Activated CD4-positive, alpha-beta memory T cell treated with anti-CD3 and anti-CD28 coated beads for 36 hours (primary cell): Measurements from ENCODE around the gene PCDH9. TPM values are rescaled to one million over a fixed set of nuclear protein-coding genes. Genes with fewer than 3 reads are reported as not detected.

Source experiments
- CTCF ChIA-PET: fragments of 350-600 bp; sonication (Branson Sonifier 250); formaldehyde crosslinking; loops from one replicate; lab custom pipeline; 2021; ENCODE audit warnings: antibody characterized with exemption, inconsistent platforms; lab: Charles Lee
- POLR2A ChIA-PET: fragments of 350-600 bp; sonication (Branson Sonifier 250); formaldehyde crosslinking; loops from one replicate; lab custom pipeline; 2021; ENCODE audit warnings: antibody characterized with exemption; lab: Charles Lee
- DNase-seq: peaks from one replicate; pipeline ENCODE4 v3.0.0-alpha.2; 2020
- H3K27ac Mint-ChIP-seq: one replicate; pipeline ENCODE4 v1.8.0; 2021; ENCODE audit warnings: mixed read lengths
- H3K27me3 Mint-ChIP-seq: one replicate; pipeline ENCODE4 v1.8.0; 2021; ENCODE audit warnings: mixed read lengths
- H3K36me3 Mint-ChIP-seq: one replicate; pipeline ENCODE4 v1.8.0; 2021; ENCODE audit warnings: mixed read lengths
- H3K4me1 Mint-ChIP-seq: one replicate; pipeline ENCODE4 v1.8.0; 2021; ENCODE audit warnings: low read depth, mixed read lengths
- H3K4me3 Mint-ChIP-seq: one replicate; pipeline ENCODE4 v1.8.0; 2021; ENCODE audit warnings: mild to moderate bottlenecking, mixed read lengths
- H3K9me3 Mint-ChIP-seq: one replicate; pipeline ENCODE4 v1.8.0; 2021; ENCODE audit warnings: mixed read lengths
- intact Hi-C: fragments of 100-400 bp; cut with micrococcal nuclease; formaldehyde crosslinking; loops from one replicate; pipeline ENCODE4 v1.15.1; 2023
- total RNA-seq, 2 experiments: library from RNA; stranded (reverse); gene quantifications; one replicate each; pipeline ENCODE4 v1.2.3, GENCODE V29; 2021

The PCDH9 gene
- total RNA-seq, 2 experiments from 2014 or later, result under 0.01 to 0.02 TPM

GRCh38 chr13:66840621-66841020 is 389.5 kb downstream of the PCDH9 start:
- CTCF ChIA-PET, result no interaction called here
- H3K9me3 Mint-ChIP-seq, result peaks cover 2% of the 10 kb centered on the region
- POLR2A ChIA-PET, result no interaction called here

GRCh38 chr13:66837246-66837645 is 392.9 kb downstream of the PCDH9 start:
- H3K36me3 Mint-ChIP-seq, result no peaks in the 10 kb centered on the region
- H3K9me3 Mint-ChIP-seq, result peaks cover 2% of the 10 kb centered on the region
- no peak overlapping the region for H3K27ac Mint-ChIP-seq
- no peak overlapping the region for H3K4me3 Mint-ChIP-seq
- no peaks in the 10 kb centered on the region for H3K27me3 Mint-ChIP-seq
- no peak for DNase-seq
- H3K4me1 Mint-ChIP-seq, result no peaks in the 10 kb centered on the region
- intact Hi-C loops, result no loop called here
- POLR2A ChIA-PET, result no interaction called here
- CTCF ChIA-PET, result no interaction called here

More at GRCh38 chr13:66840621-66841020, 389.5 kb downstream of the PCDH9 start:
- H3K27ac Mint-ChIP-seq, result no peak overlapping the region
- H3K4me3 Mint-ChIP-seq, result no peak overlapping the region
- intact Hi-C loops, result no loop called here
- no peaks in the 10 kb centered on the region for H3K4me1 Mint-ChIP-seq
- H3K27me3 Mint-ChIP-seq, result no peaks in the 10 kb centered on the region
- H3K36me3 Mint-ChIP-seq, result no peaks in the 10 kb centered on the region
- no peak for DNase-seq

DNA sequence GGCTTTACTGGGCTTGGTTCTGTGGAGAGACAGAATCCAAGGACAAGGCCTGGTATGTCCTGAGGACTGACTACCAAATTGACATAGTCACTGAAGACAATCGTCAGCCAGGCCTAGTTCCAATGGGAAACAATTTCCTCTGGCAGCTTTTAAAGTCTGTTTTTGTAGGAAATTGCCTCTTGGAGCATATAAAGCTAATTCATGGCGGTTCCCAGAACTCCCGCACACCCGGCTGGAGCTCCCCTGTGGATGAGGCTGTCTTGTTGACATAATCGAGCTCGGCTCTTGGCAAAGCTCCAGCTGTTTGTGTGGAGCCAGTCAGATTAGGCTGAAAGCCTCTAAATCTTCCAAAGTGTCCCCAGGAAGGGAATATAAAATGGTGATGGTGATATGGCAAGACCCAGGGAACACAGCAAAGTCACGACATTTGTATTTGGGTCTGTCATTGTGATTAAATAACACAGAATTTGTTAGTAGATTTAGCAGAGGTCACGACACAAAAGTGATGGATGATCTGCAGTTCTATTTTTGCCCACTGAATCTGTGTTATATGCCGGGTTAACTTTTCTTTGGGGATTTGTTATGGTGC is 395.0 kb downstream of the PCDH9 start:
- ChIA-PET POLR2A (no interaction called here), CTCF (no interaction called here)
- H3K27ac Mint-ChIP-seq, result no peak overlapping the region
- no peaks in the 10 kb centered on the region for H3K36me3 Mint-ChIP-seq
- intact Hi-C loops, result no loop called here
- no peaks in the 10 kb centered on the region for H3K4me1 Mint-ChIP-seq
- H3K9me3 Mint-ChIP-seq, result peaks cover 2% of the 10 kb centered on the region
- H3K27me3 Mint-ChIP-seq, result no peaks in the 10 kb centered on the region
- no peak overlapping the region for H3K4me3 Mint-ChIP-seq
- no peak for DNase-seq

GRCh38 chr13:66830940-66831716 is 399.0 kb downstream of the PCDH9 start:
- Mint-ChIP-seq H3K9me3 (no peaks in the 10 kb centered on the region), H3K27me3 (no peaks in the 10 kb centered on the region), H3K27ac (no peak overlapping the region), H3K4me1 (no peaks in the 10 kb centered on the region), H3K4me3 (no peak overlapping the region), H3K36me3 (no peaks in the 10 kb centered on the region)
- intact Hi-C loops, result no loop called here
- no peak for DNase-seq
- POLR2A ChIA-PET, result no interaction called here
- CTCF ChIA-PET, result interaction anchor here (0.5 kb wide), 1 partner anchor 1064 kb away, joined by 3 read pairs; no protein-coding TSS in a partner anchor

DNA sequence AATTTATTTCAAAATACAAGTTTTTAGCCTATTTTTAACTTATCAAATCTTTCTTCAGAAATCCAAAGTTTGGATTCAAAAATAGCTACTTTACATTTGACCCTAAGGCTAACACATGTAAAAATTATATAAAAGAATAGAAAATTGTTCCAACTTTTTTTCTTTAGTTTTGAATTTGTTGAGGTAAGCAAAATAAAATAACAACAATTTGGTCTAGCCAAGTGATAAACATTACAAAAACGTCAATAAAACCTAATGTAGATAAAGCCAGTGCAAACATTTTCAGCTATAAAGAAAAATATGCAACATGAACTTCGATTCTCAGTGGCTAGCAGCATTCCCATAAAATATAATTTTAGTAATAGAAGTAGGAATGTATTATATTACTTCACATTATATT is 400.3 kb downstream of the PCDH9 start:
- POLR2A ChIA-PET, result no interaction called here
- intact Hi-C loops, result no loop called here
- CTCF ChIA-PET, result no interaction called here
- no peak overlapping the region for H3K27ac Mint-ChIP-seq
- no peaks in the 10 kb centered on the region for H3K4me1 Mint-ChIP-seq
- H3K27me3 Mint-ChIP-seq, result no peaks in the 10 kb centered on the region
- H3K9me3 Mint-ChIP-seq, result no peaks in the 10 kb centered on the region
- no peak for DNase-seq
- no peaks in the 10 kb centered on the region for H3K36me3 Mint-ChIP-seq
- H3K4me3 Mint-ChIP-seq, result no peak overlapping the region

GRCh38 chr13:66826398-66826797 is 403.7 kb downstream of the PCDH9 start:
- no peak for DNase-seq
- Mint-ChIP-seq H3K27ac (no peak overlapping the region), H3K27me3 (no peaks in the 10 kb centered on the region), H3K4me3 (no peak overlapping the region), H3K9me3 (no peaks in the 10 kb centered on the region), H3K4me1 (no peaks in the 10 kb centered on the region), H3K36me3 (no peaks in the 10 kb centered on the region)
- intact Hi-C loops, result no loop called here
- POLR2A ChIA-PET, result no interaction called here
- CTCF ChIA-PET, result no interaction called here

DNA sequence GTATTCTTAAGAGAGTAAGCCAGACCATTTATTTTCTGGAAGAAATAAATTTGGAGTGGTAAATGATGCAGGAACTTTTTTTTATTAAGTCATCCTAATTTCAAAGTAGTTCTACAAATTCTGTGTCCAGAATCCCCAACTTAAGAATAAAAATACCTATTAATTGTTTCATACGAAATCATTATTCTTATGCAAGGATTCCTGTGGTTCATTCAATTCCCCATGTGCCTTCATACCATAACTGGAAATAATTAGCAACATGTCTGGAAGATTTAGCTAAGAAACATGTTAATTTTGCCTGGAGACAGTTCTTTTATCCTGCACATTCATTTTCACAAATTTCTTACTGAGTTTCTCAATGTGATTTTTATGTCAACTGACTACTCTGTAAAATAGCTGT is 408.6 kb downstream of the PCDH9 start:
- DNase-seq, result no peak
- CTCF ChIA-PET, result no interaction called here
- H3K4me1 Mint-ChIP-seq, result no peaks in the 10 kb centered on the region
- H3K4me3 Mint-ChIP-seq, result no peak overlapping the region
- H3K27me3 Mint-ChIP-seq, result no peaks in the 10 kb centered on the region
- POLR2A ChIA-PET, result no interaction called here
- H3K36me3 Mint-ChIP-seq, result no peaks in the 10 kb centered on the region
- intact Hi-C loops, result no loop called here
- H3K27ac Mint-ChIP-seq, result no peak overlapping the region
- H3K9me3 Mint-ChIP-seq, result peaks cover 9% of the 10 kb centered on the region

DNA sequence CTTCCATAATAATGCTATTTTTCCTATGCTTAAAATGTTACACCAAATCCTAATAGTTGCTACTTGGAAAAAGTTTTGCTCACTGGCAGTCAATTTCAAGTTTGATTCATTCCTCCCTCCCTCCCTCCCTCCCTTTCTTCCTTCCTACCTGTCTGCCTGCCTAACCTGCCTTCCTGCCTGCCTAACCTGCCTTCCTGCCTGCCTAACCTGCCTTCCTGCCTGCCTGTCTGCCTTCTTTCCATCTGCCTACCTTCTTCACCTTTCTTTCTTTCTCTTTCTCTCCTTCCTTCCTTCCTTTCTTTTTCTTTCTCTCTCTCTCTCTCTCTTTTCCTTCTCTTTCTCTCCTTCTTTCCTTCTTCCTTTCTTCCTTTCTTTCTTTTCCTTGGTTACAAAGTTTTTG is 418.7 kb downstream of the PCDH9 start:
- ChIA-PET CTCF (no interaction called here), POLR2A (no interaction called here)
- H3K4me3 Mint-ChIP-seq, result no peak overlapping the region
- no peak overlapping the region for H3K27ac Mint-ChIP-seq
- peaks cover 10% of the 10 kb centered on the region for H3K9me3 Mint-ChIP-seq
- no peak for DNase-seq
- intact Hi-C loops, result no loop called here
- H3K36me3 Mint-ChIP-seq, result no peaks in the 10 kb centered on the region
- no peaks in the 10 kb centered on the region for H3K4me1 Mint-ChIP-seq
- H3K27me3 Mint-ChIP-seq, result no peaks in the 10 kb centered on the region

GRCh38 chr13:66809485-66809884 is 420.7 kb downstream of the PCDH9 start:
- Mint-ChIP-seq H3K4me1 (no peaks in the 10 kb centered on the region), H3K4me3 (no peak overlapping the region), H3K9me3 (peaks cover 8% of the 10 kb centered on the region), H3K27ac (no peak overlapping the region), H3K36me3 (no peaks in the 10 kb centered on the region), H3K27me3 (no peaks in the 10 kb centered on the region)
- CTCF ChIA-PET, result no interaction called here
- no peak for DNase-seq
- POLR2A ChIA-PET, result no interaction called here
- intact Hi-C loops, result no loop called here

GRCh38 chr13:66807251-66807650 is 422.9 kb downstream of the PCDH9 start:
- DNase-seq, result no peak

GRCh38 chr13:66805657-66806056 is 424.5 kb downstream of the PCDH9 start:
- CTCF ChIA-PET, result no interaction called here
- H3K27me3 Mint-ChIP-seq, result no peaks in the 10 kb centered on the region
- no peak overlapping the region for H3K4me3 Mint-ChIP-seq
- no peak for DNase-seq
- H3K4me1 Mint-ChIP-seq, result no peaks in the 10 kb centered on the region
- H3K27ac Mint-ChIP-seq, result no peak overlapping the region
- no peaks in the 10 kb centered on the region for H3K36me3 Mint-ChIP-seq
- intact Hi-C loops, result no loop called here
- peaks cover 2% of the 10 kb centered on the region for H3K9me3 Mint-ChIP-seq
- POLR2A ChIA-PET, result no interaction called here

More at GRCh38 chr13:66807251-66807650, 422.9 kb downstream of the PCDH9 start:
- H3K4me3 Mint-ChIP-seq, result no peak overlapping the region
- ChIA-PET POLR2A (no interaction called here), CTCF (no interaction called here)
- H3K27ac Mint-ChIP-seq, result no peak overlapping the region
- H3K9me3 Mint-ChIP-seq, result peaks cover 8% of the 10 kb centered on the region
- H3K4me1 Mint-ChIP-seq, result no peaks in the 10 kb centered on the region
- H3K27me3 Mint-ChIP-seq, result no peaks in the 10 kb centered on the region
- intact Hi-C loops, result no loop called here
- no peaks in the 10 kb centered on the region for H3K36me3 Mint-ChIP-seq

DNA sequence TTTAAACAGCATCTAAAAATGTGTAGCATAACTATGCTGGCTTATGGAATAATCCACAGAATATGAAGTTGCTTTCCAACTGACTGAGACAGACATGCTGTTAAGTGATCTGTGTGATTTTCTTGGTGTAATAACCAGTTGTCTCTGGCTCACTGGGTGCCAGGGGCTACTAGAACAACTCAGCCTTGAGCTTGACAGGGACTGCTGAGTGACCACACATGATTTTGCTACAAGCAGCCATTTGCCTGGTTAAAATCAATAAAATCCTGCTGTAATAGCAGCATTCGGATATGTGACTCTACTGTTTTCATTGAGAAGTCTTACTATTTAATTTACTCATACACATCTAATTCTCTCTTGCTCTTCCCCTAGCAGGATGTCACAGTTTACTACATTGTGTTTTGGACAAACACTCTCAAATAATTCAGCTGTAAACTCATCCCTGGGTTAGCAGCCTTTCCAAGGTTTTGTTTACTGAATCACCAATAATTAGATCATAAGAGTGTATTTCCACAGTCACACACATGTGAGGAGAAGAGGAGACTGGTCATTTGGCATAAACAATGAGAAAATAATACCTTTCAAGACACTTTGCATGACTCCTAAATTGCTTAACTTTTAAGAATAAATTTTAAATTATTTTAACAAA is 426.2 kb downstream of the PCDH9 start:
- Mint-ChIP-seq H3K27ac (no peak overlapping the region), H3K4me3 (no peak overlapping the region), H3K4me1 (no peaks in the 10 kb centered on the region), H3K27me3 (no peaks in the 10 kb centered on the region), H3K36me3 (no peaks in the 10 kb centered on the region), H3K9me3 (peaks cover 6% of the 10 kb centered on the region)
- no peak for DNase-seq
- POLR2A ChIA-PET, result no interaction called here
- intact Hi-C loops, result no loop called here
- CTCF ChIA-PET, result no interaction called here
